Tibial artery (tissue), 4 donors: ENCODE measurements around the gene CTAG1B.
"Not testable (repeated sequence)": the region's sequence is repeated elsewhere in the genome, so short reads cannot be mapped to it uniquely, and the experiment has no call there.

Source experiments
- DNase-seq, 2 donors: peaks; one replicate each; pipeline ENCODE4 v3.0.0-alpha.2; 2019
- H3K27ac ChIP-seq, 2 donors: fragments of 200-600 bp; sonication (generic) in 1 of 2; 1 replicate in 1 of 2; 2 replicates in 1 of 2; pipeline ENCODE4 v1.5.1; 2018 to 2019; ENCODE audit warnings: mild to moderate bottlenecking in 1 of 2
- H3K27me3 ChIP-seq, 2 donors: fragments of 200-600 bp; sonication (generic) in 1 of 2; one replicate each; pipeline versions ENCODE4 v1.5.1 to v1.6.0; 2016 to 2019
- H3K36me3 ChIP-seq, 3 donors: fragments of 200-600 bp; sonication (generic) in 2 of 3; one replicate each; pipeline ENCODE4 v1.5.1; 2016 to 2019; ENCODE audit warnings: mild to moderate bottlenecking in 2 of 3
- H3K4me1 ChIP-seq, 4 donors: fragments of 200-600 bp; sonication (generic) in 2 of 4; 1 replicate in 3 of 4; 2 replicates in 1 of 4; pipeline ENCODE4 v1.5.1; 2016 to 2019
- H3K4me3 ChIP-seq, 2 donors: fragments of 200-600 bp; sonication (generic) in 1 of 2; 1 replicate in 1 of 2; 2 replicates in 1 of 2; pipeline ENCODE4 v1.5.1; 2018 to 2019; ENCODE audit warnings: mild to moderate bottlenecking in 2 of 2
- H3K9me3 ChIP-seq, 3 donors: fragments of 200-600 bp; sonication (generic) in 1 of 3; one replicate each; pipeline ENCODE4 v1.5.1; 2016 to 2019
- intact Hi-C: fragments of 100-400 bp; cut with DNase I; formaldehyde crosslinking; loops from one replicate; pipeline ENCODE4 v1.15.0; 2023; ENCODE audit warnings: low total_unique reads
- TF ChIP-seq, protein P1 (sequence below), 2 experiments: fragments of 200-600 bp in 1 of 2; fragments of 450-650 bp in 1 of 2; IDR thresholded peaks; one replicate each; pipeline ENCODE4 v1.5.1; 2017 to 2019; ENCODE audit warnings: antibody characterized with exemption in 2 of 2, mild to moderate bottlenecking in 1 of 2, moderate library complexity in 1 of 2

CTAG1B gene

DNA sequence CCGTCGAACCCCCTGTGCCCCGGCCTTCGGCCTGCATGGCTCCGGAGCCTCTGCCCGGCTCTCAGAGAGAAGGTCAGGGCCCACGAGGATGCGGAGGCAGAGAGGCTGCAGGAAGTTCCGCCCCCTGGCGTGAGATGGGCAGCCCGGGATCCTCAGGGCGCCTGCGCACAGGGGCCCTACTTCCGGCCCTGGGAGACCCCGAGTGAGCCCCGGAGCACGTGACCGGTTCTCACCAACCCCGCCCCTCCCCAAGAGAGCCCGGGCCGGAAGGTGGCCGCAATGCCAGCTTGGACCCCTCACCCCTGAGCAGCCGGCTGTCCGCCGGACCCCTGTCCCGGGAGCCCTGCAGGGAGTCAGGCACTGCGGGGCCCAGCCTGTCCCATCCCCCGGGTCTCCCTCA is at the start of gene CTAG1B:
CTAG1B (minus strand) TSS at position 101 of the 400 bp plus-strand sequence; CDS start at position 37, 64 bp downstream.
- H3K9me3 ChIP-seq, intact Hi-C loops, H3K4me1 ChIP-seq, H3K27me3 ChIP-seq, H3K27ac ChIP-seq, H3K4me3 ChIP-seq, H3K36me3 ChIP-seq, DNase-seq: not testable (repeated sequence)

DNA sequence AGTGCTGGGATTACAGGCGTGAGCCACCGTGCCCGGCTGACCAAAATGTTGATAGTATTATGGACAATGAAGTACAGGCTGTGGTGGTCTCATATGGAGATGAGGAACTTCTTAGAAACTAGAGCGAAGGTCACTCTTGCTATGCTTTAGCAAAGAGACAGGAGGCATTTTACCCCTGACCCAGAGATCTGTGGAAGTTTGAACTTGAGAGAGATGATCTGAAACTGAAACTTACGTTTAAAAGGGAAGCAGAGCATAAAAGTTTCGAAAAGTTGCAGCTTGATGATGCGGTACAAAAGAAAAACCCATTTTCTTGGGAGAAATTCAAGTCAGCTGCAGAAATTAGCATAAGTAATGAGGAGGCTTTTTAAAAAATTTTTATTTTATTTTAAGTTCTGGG is 42.8 kb upstream of the CTAG1B start:
- Histone ChIP-seq H3K27ac (no peak overlapping the region), H3K27me3 (no peaks in the 10 kb centered on the region)
- TF ChIP-seq, protein P1, sequence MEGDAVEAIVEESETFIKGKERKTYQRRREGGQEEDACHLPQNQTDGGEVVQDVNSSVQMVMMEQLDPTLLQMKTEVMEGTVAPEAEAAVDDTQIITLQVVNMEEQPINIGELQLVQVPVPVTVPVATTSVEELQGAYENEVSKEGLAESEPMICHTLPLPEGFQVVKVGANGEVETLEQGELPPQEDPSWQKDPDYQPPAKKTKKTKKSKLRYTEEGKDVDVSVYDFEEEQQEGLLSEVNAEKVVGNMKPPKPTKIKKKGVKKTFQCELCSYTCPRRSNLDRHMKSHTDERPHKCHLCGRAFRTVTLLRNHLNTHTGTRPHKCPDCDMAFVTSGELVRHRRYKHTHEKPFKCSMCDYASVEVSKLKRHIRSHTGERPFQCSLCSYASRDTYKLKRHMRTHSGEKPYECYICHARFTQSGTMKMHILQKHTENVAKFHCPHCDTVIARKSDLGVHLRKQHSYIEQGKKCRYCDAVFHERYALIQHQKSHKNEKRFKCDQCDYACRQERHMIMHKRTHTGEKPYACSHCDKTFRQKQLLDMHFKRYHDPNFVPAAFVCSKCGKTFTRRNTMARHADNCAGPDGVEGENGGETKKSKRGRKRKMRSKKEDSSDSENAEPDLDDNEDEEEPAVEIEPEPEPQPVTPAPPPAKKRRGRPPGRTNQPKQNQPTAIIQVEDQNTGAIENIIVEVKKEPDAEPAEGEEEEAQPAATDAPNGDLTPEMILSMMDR (IDR thresholded peaks at IDR 0.05): no peak

DNA sequence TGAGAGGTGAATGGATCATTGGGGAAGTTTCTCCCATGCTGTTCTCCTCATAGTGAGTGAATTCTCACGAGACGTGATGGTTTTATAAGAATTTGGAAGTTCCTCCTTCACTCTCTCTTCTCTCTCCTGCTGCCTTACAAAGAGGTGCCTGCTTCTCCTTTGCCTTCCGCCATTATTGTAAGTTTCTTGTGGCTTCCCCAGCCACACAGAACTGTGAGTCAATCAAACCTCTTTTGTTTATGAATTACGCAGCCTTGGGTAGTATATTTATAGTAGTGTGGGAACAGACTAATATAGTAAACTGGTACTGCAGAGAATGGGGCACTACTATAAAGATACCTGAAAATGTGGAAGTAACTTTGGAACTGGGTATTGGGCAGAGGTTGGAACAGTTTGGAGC is 42.1 kb upstream of the CTAG1B start:
- Histone ChIP-seq H3K27me3 (no peaks in the 10 kb centered on the region), H3K9me3 (peaks cover 0 to 10% (median 0%) of the 10 kb centered on the region in 3 donors), H3K4me3 (no peak overlapping the region), H3K4me1 (no peaks in the 10 kb centered on the region), H3K27ac (no peak overlapping the region), H3K36me3 (no peaks in the 10 kb centered on the region)
- no peak for DNase-seq
- intact Hi-C loops: no loop called here
- TF ChIP-seq, protein P1 (IDR thresholded peaks at IDR 0.05): no peak

More for the DNA sequence above, 42.8 kb upstream of the CTAG1B start:
- H3K9me3 ChIP-seq: peaks cover 0 to 10% (median 0%) of the 10 kb centered on the region in 3 donors
- no peak for DNase-seq
- H3K36me3 ChIP-seq: no peaks in the 10 kb centered on the region
- intact Hi-C loops: no loop called here
- no peaks in the 10 kb centered on the region for H3K4me1 ChIP-seq
- H3K4me3 ChIP-seq: no peak overlapping the region

DNA sequence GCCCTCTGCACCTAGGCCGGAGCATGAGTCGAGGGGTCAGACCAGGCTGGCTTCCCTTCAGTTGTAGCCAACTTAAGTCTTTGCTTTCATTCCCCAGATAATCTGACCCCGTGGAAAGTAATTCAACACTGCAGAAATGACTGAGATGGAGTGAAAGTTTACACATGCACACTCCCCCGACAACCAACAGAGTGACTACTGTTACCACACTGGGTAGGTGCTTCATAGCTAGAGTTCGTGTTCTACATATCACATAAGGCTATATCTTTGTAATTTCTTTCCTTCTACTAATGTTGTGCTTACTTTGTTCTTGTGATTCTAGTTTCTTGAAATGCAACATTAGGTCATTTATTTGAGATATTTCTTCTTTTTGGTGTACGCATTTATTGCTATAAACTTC is 41.5 kb upstream of the CTAG1B start:
- H3K4me3 ChIP-seq: no peak overlapping the region
- H3K27me3 ChIP-seq: no peaks in the 10 kb centered on the region
- intact Hi-C loops: no loop called here
- peaks cover 0 to 10% (median 0%) of the 10 kb centered on the region in 3 donors for H3K9me3 ChIP-seq
- no peak for DNase-seq
- TF ChIP-seq, protein P1 (IDR thresholded peaks at IDR 0.05): no peak
- no peaks in the 10 kb centered on the region for H3K36me3 ChIP-seq
- no peaks in the 10 kb centered on the region for H3K4me1 ChIP-seq
- H3K27ac ChIP-seq: no peak overlapping the region

DNA sequence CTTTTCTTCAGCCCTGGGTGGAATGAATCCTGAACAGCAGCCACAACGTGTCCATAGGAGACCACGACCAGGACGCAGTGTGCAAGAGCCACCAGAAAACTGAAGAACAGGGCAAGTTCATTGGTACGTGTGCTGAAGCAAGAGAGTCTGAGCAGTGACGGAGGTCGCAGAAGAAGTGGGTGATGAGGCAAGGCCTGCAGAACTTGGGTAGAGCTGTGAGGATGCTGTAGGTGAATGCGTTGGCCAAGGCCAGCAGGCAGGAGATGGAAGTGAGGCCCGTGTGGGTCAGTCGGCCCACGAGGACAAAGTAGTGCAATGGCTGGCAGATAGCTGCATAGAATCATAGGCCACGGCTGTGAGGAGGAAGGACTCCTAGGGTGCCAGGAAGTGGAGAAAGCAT is 39.9 kb upstream of the CTAG1B start:
- TF ChIP-seq, protein P1 (IDR thresholded peaks at IDR 0.05): no peak
- intact Hi-C loops: no loop called here

DNA sequence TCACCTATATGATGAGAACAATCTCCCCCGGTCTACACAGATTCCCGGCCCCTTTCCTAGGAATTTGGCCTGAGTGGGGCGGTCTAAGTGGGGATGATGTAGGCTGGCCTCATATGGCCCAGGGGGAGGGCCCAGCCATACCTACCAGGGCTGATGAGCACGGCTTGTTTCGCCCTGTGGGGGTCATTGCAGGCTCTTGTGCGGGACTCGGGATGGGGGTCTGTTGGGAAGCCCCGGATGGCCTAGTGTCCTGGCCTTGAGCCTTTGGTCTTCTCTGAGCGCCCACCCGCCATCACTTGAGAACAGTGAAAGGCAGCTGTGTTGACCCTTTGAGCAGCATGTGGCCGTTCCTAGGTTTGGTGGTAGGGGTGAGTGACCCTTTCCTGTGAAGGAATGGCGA is 39.1 kb upstream of the CTAG1B start:
- Histone ChIP-seq H3K27me3 (no peaks in the 10 kb centered on the region), H3K4me1 (no peaks in the 10 kb centered on the region), H3K4me3 (no peak overlapping the region), H3K36me3 (no peaks in the 10 kb centered on the region), H3K9me3 (peaks cover 0 to 4% (median 0%) of the 10 kb centered on the region in 3 donors), H3K27ac (no peak overlapping the region)
- no peak for DNase-seq
- TF ChIP-seq, protein P1 (IDR thresholded peaks at IDR 0.05): no peak
- intact Hi-C loops: no loop called here

More for the DNA sequence above, 39.9 kb upstream of the CTAG1B start:
- no peaks in the 10 kb centered on the region for H3K27me3 ChIP-seq
- no peaks in the 10 kb centered on the region for H3K4me1 ChIP-seq
- peaks cover 0 to 4% (median 0%) of the 10 kb centered on the region in 3 donors for H3K9me3 ChIP-seq
- H3K27ac ChIP-seq: no peak overlapping the region
- no peak for DNase-seq
- no peak overlapping the region for H3K4me3 ChIP-seq
- no peaks in the 10 kb centered on the region for H3K36me3 ChIP-seq
